GM12878 (cell line): ENCODE results near the gene NME5. TPM values are rescaled to one million over a fixed set of nuclear protein-coding genes. Genes with fewer than 3 reads are reported as not detected.

Source experiments
- ATAC-seq: fragments of 200-7000 bp; cut with Tn5 transposase; 3 replicates; pipeline ENCODE4 v1.9.1; 2020; ENCODE audit warnings: mild to moderate bottlenecking, moderate library complexity
- BruUV-seq: library from RNA; stranded (reverse); fragments of 400-500 nt; replicated peaks from 2 replicates; lab custom pipeline; 2021; lab: Mats Ljungman, UMichigan
- CTCF ChIA-PET: fragments of 300-600 bp; sonication (Branson Sonifier 250); formaldehyde crosslinking; extraction: SDS; loops from one replicate; lab custom pipeline; 2021; ENCODE audit warnings: inconsistent platforms; lab: Yijun Ruan, JAX
- POLR2A ChIA-PET: fragments of 350-600 bp; formaldehyde crosslinking; extraction: SDS; loops from one replicate; lab custom pipeline; 2021; ENCODE audit warnings: inconsistent platforms; lab: Charles Lee
- RAD21 ChIA-PET: fragments of 300-600 bp; sonication (Branson Sonifier 250); formaldehyde crosslinking; loops from one replicate; lab custom pipeline; 2023; ENCODE audit warnings: antibody characterized with exemption; ENCODE audit not compliant: unreplicated experiment; lab: Charles Lee
- SMC1A ChIA-PET: fragments of 300-600 bp; sonication (Branson Sonifier 250); formaldehyde crosslinking; loops from one replicate; lab custom pipeline; 2023; ENCODE audit not compliant: unreplicated experiment, uncharacterized antibody; lab: Charles Lee
- DNase-seq: peaks from one replicate; pipeline ENCODE4 v3.0.0-alpha.2; 2011; ENCODE audit warnings: low read depth, low spot score
- FAIRE-seq: peaks from 3 replicates; lab custom pipeline; 2011; peaks lifted over from hg19 to GRCh38; lab: Jason Lieb, UNC
- H2AFZ ChIP-seq: 2 replicates; pipeline ENCODE4 v1.6.0; 2011; ENCODE audit warnings: low read depth, low read length, control low read depth; ENCODE audit not compliant: control insufficient read depth
- H3K27ac ChIP-seq: 2 replicates; pipeline ENCODE4 v1.5.1; 2011; ENCODE audit warnings: control low read depth; ENCODE audit not compliant: control insufficient read depth, insufficient read depth
- H3K27me3 ChIP-seq, 2 experiments: replicated peaks in 1 of 2; 2 replicates each; pipeline versions ENCODE4 v1.6.0 to v1.6.1; 2011; ENCODE audit warnings: low read length in 1 of 2; ENCODE audit not compliant: control insufficient read depth in 2 of 2, insufficient read depth in 2 of 2
- H3K36me3 ChIP-seq, 2 experiments: 2 replicates each; pipeline ENCODE4 v1.5.1; 2011; ENCODE audit warnings: low read length in 1 of 2; ENCODE audit not compliant: control insufficient read depth in 2 of 2, insufficient read depth in 2 of 2
- H3K4me1 ChIP-seq: 2 replicates; pipeline ENCODE4 v1.6.1; 2011; ENCODE audit warnings: mild to moderate bottlenecking, low read length, moderate library complexity, mixed read lengths; ENCODE audit not compliant: control insufficient read depth, insufficient read depth
- H3K4me2 ChIP-seq: 2 replicates; pipeline ENCODE4 v1.6.0; 2011; ENCODE audit warnings: control low read depth; ENCODE audit not compliant: control insufficient read depth, insufficient read depth
- H3K4me3 ChIP-seq: fragments of 200-600 bp; sonication (generic); 2 replicates; pipeline ENCODE4 v1.5.1; 2016
- H3K79me2 ChIP-seq: 2 replicates; pipeline ENCODE4 v1.6.0; 2011; ENCODE audit warnings: low read length; ENCODE audit not compliant: control insufficient read depth, insufficient read depth
- H3K9ac ChIP-seq: 2 replicates; pipeline ENCODE4 v1.8.0; 2011; ENCODE audit warnings: low read length, control low read depth, mixed read lengths; ENCODE audit not compliant: control insufficient read depth, insufficient read depth
- H3K9me3 ChIP-seq: replicated peaks from 3 replicates; pipeline ENCODE4 v1.5.1; 2011; ENCODE audit warnings: mild to moderate bottlenecking, low read length; ENCODE audit not compliant: control insufficient read depth, insufficient read depth
- H4K20me1 ChIP-seq: 2 replicates; pipeline ENCODE4 v1.6.0; 2011; ENCODE audit not compliant: control insufficient read depth, insufficient read depth
- CREM ChIP-seq: IDR thresholded peaks from 2 replicates; pipeline ENCODE4 v1.6.1; 2014; ENCODE audit warnings: antibody characterized with exemption, low read depth
- DPF2 ChIP-seq: fragments of 450-650 bp; IDR thresholded peaks from 2 replicates; pipeline ENCODE4 v1.6.1; 2017; ENCODE audit warnings: mild to moderate bottlenecking
- ELK1 ChIP-seq: IDR thresholded peaks from 2 replicates; pipeline ENCODE4 v1.6.1; 2012; ENCODE audit warnings: low read depth, low read length, improper control_type of control experiment
- LARP7 ChIP-seq: fragments of 450-650 bp; IDR thresholded peaks from 2 replicates; pipeline ENCODE4 v1.6.1; 2017; ENCODE audit warnings: mild to moderate bottlenecking
- MAX ChIP-seq: IDR thresholded peaks from 2 replicates; pipeline ENCODE4 v1.6.1; 2012; ENCODE audit warnings: low read depth, low read length, improper control_type of control experiment
- NRF1 ChIP-seq: conservative IDR thresholded peaks from 2 replicates; pipeline ENCODE4 v1.6.1; 2011; ENCODE audit warnings: mild to moderate bottlenecking, low read depth, low read length, improper control_type of control experiment
- RUNX3 ChIP-seq: IDR thresholded peaks from 2 replicates; pipeline ENCODE4 v1.6.1; 2012; ENCODE audit warnings: low read length, inconsistent platforms
- SMARCA5 ChIP-seq: fragments of 450-650 bp; IDR thresholded peaks from 2 replicates; pipeline ENCODE4 v1.6.1; 2017; ENCODE audit warnings: mild to moderate bottlenecking
- SP1 ChIP-seq: IDR thresholded peaks from one replicate; pipeline ENCODE4 v1.6.1; 2011; ENCODE audit warnings: low read depth, low read length
- USF2 ChIP-seq: IDR thresholded peaks from 2 replicates; pipeline ENCODE4 v1.6.1; 2011; ENCODE audit warnings: low read depth, low read length, improper control_type of control experiment, borderline replicate concordance
- ZNF592 ChIP-seq: fragments of 450-650 bp; IDR thresholded peaks from 2 replicates; pipeline ENCODE4 v1.6.1; 2017; ENCODE audit warnings: mild to moderate bottlenecking, moderate library complexity
- ZZZ3 ChIP-seq: IDR thresholded peaks from 2 replicates; pipeline ENCODE4 v1.6.1; 2011; ENCODE audit warnings: low read depth; ENCODE audit not compliant: control insufficient read depth, insufficient read length
- WGBS: methylation state at CpG from one replicate; pipeline ENCODE4 v1.1.6; 2016; ENCODE audit warnings: low lambda C conversion rate; ENCODE audit not compliant: insufficient replicate concordance, insufficient coverage; ENCODE audit errors: missing lambda C conversion rate; 5-methylcytosine and 5-hydroxymethylcytosine counted together
- in situ Hi-C: fragments of 300-500 bp; cut with MboI; formaldehyde crosslinking; loops from 9 replicates; pipeline ENCODE4 v1.14.3; 2018; ENCODE audit warnings: mixed read lengths
- intact Hi-C: fragments of 100-400 bp; cut with micrococcal nuclease; formaldehyde crosslinking; loops from one replicate; pipeline ENCODE4 v1.14.2; 2022; ENCODE audit not compliant: unreplicated experiment
- polyA plus RNA-seq, 11 experiments: library from polyadenylated mRNA; depleted of rRNA in 4 of 11; unstranded in 6 of 11; stranded (reverse) in 5 of 11; fragments of >200 nt; fragmentation: Nextera tagmentation in 4 of 11; fragmentation: Illumina TruSeq in 1 of 11; extraction: Ambion mirVana in 4 of 11; extraction: Trizol in 1 of 11; gene quantifications; 1 replicate in 1 of 11; 2 replicates in 10 of 11; pipeline versions ENCODE4 v1.2.1 to v1.2.3, GENCODE V29; 2011 to 2016; ENCODE audit warnings: inconsistent platforms in 2 of 11, missing spikeins in 2 of 11, low read depth in 1 of 11
- total RNA-seq, 4 experiments: library from RNA; depleted of rRNA in 3 of 4; stranded (reverse); fragments of >200 nt in 3 of 4; fragmentation: Illumina TruSeq in 1 of 4; extraction: Trizol in 1 of 4; gene quantifications; 2 replicates each; pipeline versions ENCODE4 v1.2.1 to v1.2.3, GENCODE V29; 2013 to 2021

Gene NME5
- total and polyA plus RNA-seq, 10 of the 15 experiments (the other 5 are each of a cell fraction or from before 2014, with no cell fraction given): 0.22 to 0.52 TPM; not detected in 8

GRCh38 chr5:138140268-138140667, 1.0 kb upstream of the NME5 start (continued):
- TF ChIP-seq ELK1 (no peak), LARP7 (no peak), MAX (no peak)

DNA sequence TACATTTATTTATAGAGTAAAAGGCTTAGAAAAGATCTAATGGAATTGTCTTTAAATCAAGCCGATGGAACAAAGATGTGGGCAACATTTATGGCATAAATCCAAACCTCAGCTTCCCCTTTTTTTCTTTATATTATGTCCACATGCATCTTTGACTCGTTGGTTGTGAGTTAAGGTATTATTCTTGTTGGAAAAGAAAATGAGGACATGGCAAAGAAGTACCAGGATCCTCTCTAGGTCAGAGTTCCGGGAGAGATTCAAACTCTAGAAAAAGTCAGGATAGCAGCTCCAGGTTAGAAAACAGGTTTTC, 508 bp upstream of the NME5 start:
- Histone ChIP-seq H3K36me3 (no peaks in the 10 kb centered on the region), H3K27me3 (no peaks in the 10 kb centered on the region), H3K9me3 (no peaks in the 10 kb centered on the region), H3K4me1 (no peaks in the 10 kb centered on the region), H3K27ac (no peak overlapping the region), H4K20me1 (no peaks in the 10 kb centered on the region), H2AFZ (peak overlapping the region; percentile 87), H3K9ac (no peak overlapping the region), H3K4me2 (peak overlapping the region; percentile 68; the same call in 1 of the 2 replicates), H3K4me3 (no peak overlapping the region), H3K79me2 (no peaks in the 10 kb centered on the region)
- TF ChIP-seq ZZZ3: no peak
- no peak for TF ChIP-seq NRF1
- TF ChIP-seq CREM: no peak
- TF ChIP-seq SMARCA5: no peak
- no peak for TF ChIP-seq DPF2
- no peak for TF ChIP-seq SP1
- no peak for TF ChIP-seq RUNX3
- no peak for TF ChIP-seq ZNF592
- TF ChIP-seq USF2: no peak
- POLR2A ChIA-PET: no interaction called here
- in situ Hi-C loops: loop anchor here (10.0 kb wide), 3 partner anchors 55 to 475 kb away; partner anchors contain the start of gene WNT8A
- ATAC-seq (no peak), FAIRE-seq (no peak), DNase-seq (no peak)
- RAD21 ChIA-PET: interaction anchor here (1.2 to 1.4 kb wide), 2 partner anchors 62 to 361 kb away, joined by 3 to 4 read pairs; no protein-coding TSS in a partner anchor
- CTCF ChIA-PET: interaction anchor here (0.6 to 1.9 kb wide), 3 partner anchors 62 to 990 kb away, joined by 3 to 8 read pairs (median 8); no protein-coding TSS in a partner anchor
- WGBS: 36% methylated on average over 3 of the region's 3 CpGs
- intact Hi-C loops: loop anchor here (10.0 kb wide), 1 partner anchor 515 kb away; no protein-coding TSS in a partner anchor
- SMC1A ChIA-PET: interaction anchor here (0.7 to 1.3 kb wide), 2 partner anchors 9 to 58 kb away, joined by 3 to 5 read pairs; no protein-coding TSS in a partner anchor
- BruUV-seq: no TSS peak
